Heart left ventricle (tissue), 16 donors: Measurements from ENCODE around the gene AFMID. TPM values are rescaled to one million over a fixed set of nuclear protein-coding genes. Genes with fewer than 3 reads are reported as not detected.
A peak's percentile ranks its signal among the peaks of the same experiment; 100 is the strongest.

ENCODE experiments used
- ATAC-seq, 4 donors: fragments of 200-7000 bp; cut with Tn5 transposase; one replicate each; pipeline ENCODE4 v1.9.1; 2020 to 2022; ENCODE audit warnings: moderate library complexity in 4 of 4, mild to moderate bottlenecking in 3 of 4, moderate number of reproducible peaks in 1 of 4
- DNase-seq, 5 donors: peaks; one replicate each; pipeline ENCODE4 v3.0.0-alpha.2; 2020
- H3K27ac ChIP-seq, 12 donors: fragments of 200-600 bp; sonication (generic) in 4 of 12; one replicate each; pipeline versions ENCODE4 v1.5.0 to v1.8.0; 2016 to 2022; ENCODE audit warnings: mild to moderate bottlenecking in 2 of 12
- H3K27me3 ChIP-seq, 9 donors: fragments of 200-600 bp; sonication (generic) in 2 of 9; one replicate each; pipeline versions ENCODE4 v1.5.1 to v1.8.0; 2016 to 2022; ENCODE audit warnings: mild to moderate bottlenecking in 3 of 9
- H3K36me3 ChIP-seq, 9 donors: fragments of 200-600 bp; sonication (generic) in 2 of 9; one replicate each; pipeline versions ENCODE4 v1.5.0 to v1.8.0; 2018 to 2022; ENCODE audit warnings: mild to moderate bottlenecking in 2 of 9
- H3K4me1 ChIP-seq, 12 donors: fragments of 200-600 bp; sonication (generic) in 4 of 12; one replicate each; pipeline versions ENCODE4 v1.5.0 to v1.8.0; 2016 to 2022; ENCODE audit warnings: mild to moderate bottlenecking in 3 of 12
- H3K4me3 ChIP-seq, 12 donors: fragments of 200-600 bp; sonication (generic) in 4 of 12; one replicate each; pipeline versions ENCODE4 v1.5.0 to v1.8.0; 2017 to 2022; ENCODE audit warnings: mild to moderate bottlenecking in 9 of 12, moderate library complexity in 4 of 12
- H3K9me3 ChIP-seq, 12 donors: fragments of 200-600 bp; sonication (generic) in 4 of 12; one replicate each; pipeline versions ENCODE4 v1.5.0 to v1.8.0; 2016 to 2022; ENCODE audit warnings: mild to moderate bottlenecking in 1 of 12
- POLR2A ChIP-seq, 2 donors: fragments of 450-650 bp; IDR thresholded peaks; one replicate each; pipeline ENCODE4 v1.6.1; 2017; ENCODE audit warnings: antibody characterized with exemption in 2 of 2, mild to moderate bottlenecking in 2 of 2, moderate library complexity in 2 of 2
- WGBS, 4 donors: extraction: QIAGEN DNeasy Blood & Tissue Kit in 2 of 4; methylation state at CpG; one replicate each; pipeline versions ENCODE4 v1.1.5 to v1.1.7; 2013 to 2018; 5-methylcytosine and 5-hydroxymethylcytosine counted together
- intact Hi-C, 10 donors: fragments of 100-400 bp; cut with DNase I; formaldehyde crosslinking; loops; one replicate each; pipeline versions ENCODE4 v1.11.1 to v1.14.2; 2022
- polyA plus RNA-seq, 2 donors: library from polyadenylated mRNA; stranded (reverse); fragments of 200-250 nt; gene quantifications; one replicate each; pipeline ENCODE4 v1.2.3, GENCODE V29; 2013
- total RNA-seq, 9 donors: library from RNA; depleted of rRNA in 2 of 9; stranded (reverse); fragments of >200 nt in 2 of 9; fragmentation: NEBNext Ultra II Directional in 3 of 9; extraction: Animal tissue kit (Norgen Biotek cat#: 25700) in 3 of 9; gene quantifications; one replicate each; pipeline versions ENCODE4 v1.1.0 to v1.2.4, GENCODE V29; 2016 to 2023
- TF ChIP-seq, protein P1 (sequence below), 12 donors: fragments of 200-600 bp; sonication (generic) in 4 of 12; IDR thresholded peaks; one replicate each; pipeline versions ENCODE4 v1.5.0 to v1.8.0; 2018 to 2022; ENCODE audit warnings: antibody characterized with exemption in 12 of 12, mild to moderate bottlenecking in 5 of 12
- donor health status: ischemic (EF 13 %, LVEDD 7.1; RV severe dilation, severe dysfunction).
- donor health status: healthy with polysubstance abuse.
- donor health status: DM: no; HTN: yes; CAD: no.
- donor health status: DM: no; HTN: no; CAD: no.
- donor health status: ischemic (EF 25% LVEDD 6.9; RV normal size, moderate dysfunction).
- donor health status: ischemic (EF 25% LVEDD 5.7; RV mildly dilated, moderate dysfunction).
- donor health status: healthy.
- donor health status: DM: yes; HTN: yes; CAD: no.
- donor health status: ischemic (EF 35%, LVEDD 5.7; RV mildly dilated, moderate dysfunction).
- donor health status: nonischemic (EF 11% LVEDD 7.7; RV severe dilation, severe dysfunction).
- donor health status: DM: yes; HTN: yes; CAD: no.
- donor health status: PGD.
- donor health status: ischemic (EF 29% LVEDD 5.4; RV normal size, mild dysfunction).
- donor health status: nonischemic (EF 23%, LVEDD 6.1; RV moderate dilation, normal function).

AFMID gene
- total and polyA plus RNA-seq, 11 donors = 12.8 to 86.6 (median 30.2) TPM

- DNase-seq (no peak), ATAC-seq (no peak)
- H3K36me3 ChIP-seq = peaks cover 0 to 9% (median 0%) of the 10 kb centered on the region in 9 donors
- no peaks in the 10 kb centered on the region for H3K27me3 ChIP-seq
- 72 to 86% (median 77%) methylated on average over 14 of the region's 14 CpGs for WGBS, 4 donors
- peaks cover 0 to 44% (median 18%) of the 10 kb centered on the region in 12 donors for H3K4me1 ChIP-seq
- TF ChIP-seq, protein P1, sequence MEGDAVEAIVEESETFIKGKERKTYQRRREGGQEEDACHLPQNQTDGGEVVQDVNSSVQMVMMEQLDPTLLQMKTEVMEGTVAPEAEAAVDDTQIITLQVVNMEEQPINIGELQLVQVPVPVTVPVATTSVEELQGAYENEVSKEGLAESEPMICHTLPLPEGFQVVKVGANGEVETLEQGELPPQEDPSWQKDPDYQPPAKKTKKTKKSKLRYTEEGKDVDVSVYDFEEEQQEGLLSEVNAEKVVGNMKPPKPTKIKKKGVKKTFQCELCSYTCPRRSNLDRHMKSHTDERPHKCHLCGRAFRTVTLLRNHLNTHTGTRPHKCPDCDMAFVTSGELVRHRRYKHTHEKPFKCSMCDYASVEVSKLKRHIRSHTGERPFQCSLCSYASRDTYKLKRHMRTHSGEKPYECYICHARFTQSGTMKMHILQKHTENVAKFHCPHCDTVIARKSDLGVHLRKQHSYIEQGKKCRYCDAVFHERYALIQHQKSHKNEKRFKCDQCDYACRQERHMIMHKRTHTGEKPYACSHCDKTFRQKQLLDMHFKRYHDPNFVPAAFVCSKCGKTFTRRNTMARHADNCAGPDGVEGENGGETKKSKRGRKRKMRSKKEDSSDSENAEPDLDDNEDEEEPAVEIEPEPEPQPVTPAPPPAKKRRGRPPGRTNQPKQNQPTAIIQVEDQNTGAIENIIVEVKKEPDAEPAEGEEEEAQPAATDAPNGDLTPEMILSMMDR (IDR thresholded peaks at IDR 0.05) = no peak
- no peak for TF ChIP-seq POLR2A (IDR thresholded peaks at IDR 0.05)
- no peak overlapping the region for H3K4me3 ChIP-seq
- intact Hi-C loops = no loop called here
- H3K27ac ChIP-seq = peak overlapping the region in 7 of 12 donors; percentile 18 to 65 (median 32)
- no peaks in the 10 kb centered on the region for H3K9me3 ChIP-seq
Observed at GRCh38 chr17:78180083-78180482, 7.1 kb upstream of the AFMID start.

- H3K36me3 ChIP-seq = peaks cover 0 to 5% (median 0%) of the 10 kb centered on the region in 9 donors
- H3K9me3 ChIP-seq = no peaks in the 10 kb centered on the region
- H3K27ac ChIP-seq = peak overlapping the region in 5 of 12 donors; percentile 23 to 65 (median 57)
- peaks cover 0 to 40% (median 14%) of the 10 kb centered on the region in 12 donors for H3K4me1 ChIP-seq
- H3K4me3 ChIP-seq = no peak overlapping the region
- DNase-seq (no peak), ATAC-seq (no peak)
- TF ChIP-seq, protein P1 (IDR thresholded peaks at IDR 0.05) = no peak
- no peak for TF ChIP-seq POLR2A (IDR thresholded peaks at IDR 0.05)
- WGBS, 4 donors = 63 to 67% (median 65%) methylated on average over 2 of the region's 2 CpGs
- H3K27me3 ChIP-seq = no peaks in the 10 kb centered on the region
- intact Hi-C loops = no loop called here
Observed at GRCh38 chr17:78180508-78180907, 6.7 kb upstream of the AFMID start.

- intact Hi-C loops = no loop called here
- Histone ChIP-seq H3K27ac (no peak overlapping the region), H3K36me3 (no peaks in the 10 kb centered on the region), H3K27me3 (no peaks in the 10 kb centered on the region), H3K4me1 (peaks cover 0 to 37% (median 4%) of the 10 kb centered on the region in 12 donors), H3K9me3 (no peaks in the 10 kb centered on the region), H3K4me3 (no peak overlapping the region)
- DNase-seq (peak in 1 of 5 donors; percentile 54), ATAC-seq (no peak)
- TF ChIP-seq POLR2A (IDR thresholded peaks at IDR 0.05) = no peak
- TF ChIP-seq, protein P1 (IDR thresholded peaks at IDR 0.05) = no peak
- 94 to 97% (median 97%) methylated on average over 13 of the region's 13 CpGs for WGBS, 4 donors
Observed at GRCh38 chr17:78182504-78182903, 4.7 kb upstream of the AFMID start.

DNA sequence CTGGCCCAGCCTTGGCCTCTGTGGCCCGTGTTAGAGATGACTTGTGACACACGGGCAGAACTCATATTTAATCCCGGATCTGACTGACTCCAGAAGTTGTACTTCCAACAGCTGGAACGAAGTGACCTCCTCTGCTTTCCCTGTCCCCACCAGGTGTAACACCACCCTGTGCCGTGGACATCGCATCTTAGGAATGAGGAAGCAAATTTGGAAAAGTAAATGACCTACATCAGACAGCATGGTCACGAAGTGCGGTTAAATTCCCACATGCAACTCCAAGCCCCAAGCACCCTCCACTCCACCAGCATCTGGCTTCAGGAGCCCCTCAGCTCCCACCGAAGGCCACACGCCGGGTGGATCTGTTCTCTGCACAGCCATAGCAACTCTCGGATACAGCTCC, 3.2 kb upstream of the AFMID start:
- Histone ChIP-seq H3K4me3 (no peak overlapping the region), H3K36me3 (no peaks in the 10 kb centered on the region), H3K9me3 (no peaks in the 10 kb centered on the region), H3K27ac (no peak overlapping the region), H3K4me1 (peaks cover 0 to 50% (median 13%) of the 10 kb centered on the region in 12 donors), H3K27me3 (no peaks in the 10 kb centered on the region)
- ATAC-seq (no peak), DNase-seq (no peak)
- no peak for TF ChIP-seq POLR2A (IDR thresholded peaks at IDR 0.05)
- intact Hi-C loops = no loop called here
- WGBS, 4 donors = 92 to 95% (median 93%) methylated on average over 12 of the region's 12 CpGs

- Histone ChIP-seq H3K4me1 (peaks cover 0 to 50% (median 13%) of the 10 kb centered on the region in 12 donors), H3K27ac (no peak overlapping the region), H3K4me3 (no peak overlapping the region), H3K9me3 (no peaks in the 10 kb centered on the region), H3K36me3 (no peaks in the 10 kb centered on the region), H3K27me3 (no peaks in the 10 kb centered on the region)
- no peak for TF ChIP-seq POLR2A (IDR thresholded peaks at IDR 0.05)
- TF ChIP-seq, protein P1 (IDR thresholded peaks at IDR 0.05) = no peak
- WGBS, 4 donors = 87 to 92% (median 88%) methylated on average over 10 of the region's 10 CpGs
- ATAC-seq (no peak), DNase-seq (no peak)
- intact Hi-C loops = no loop called here
Observed at GRCh38 chr17:78184351-78184750, 2.8 kb upstream of the AFMID start.
